Medulla oblongata (tissue), 1 donor: ENCODE results near the gene THEMIS.
"Not testable (repeated sequence)": the region's sequence is repeated elsewhere in the genome, so short reads cannot be mapped to it uniquely, and the experiment has no call there.

Experiments used
- DNase-seq: peaks from one replicate; pipeline ENCODE4 v3.0.0-alpha.2; 2015; ENCODE audit errors: extremely low spot score

Gene THEMIS

GRCh38 chr6:127718694-127719093 is 182.2 kb downstream of the THEMIS start:
- no peak for DNase-seq

GRCh38 chr6:127717384-127717783 is 183.5 kb downstream of the THEMIS start:
- DNase-seq: no peak

- DNase-seq: no peak
These were observed 184.4 kb downstream of the THEMIS start for GRCh38 chr6:127716465-127716864.

GRCh38 chr6:127710668-127711067 is 190.2 kb downstream of the THEMIS start:
- no peak for DNase-seq

- no peak for DNase-seq
These were observed 194.6 kb downstream of the THEMIS start for GRCh38 chr6:127706216-127706615.

- DNase-seq: no peak
These were observed 205.8 kb downstream of the THEMIS start for GRCh38 chr6:127695108-127695507.

GRCh38 chr6:127691146-127691545 is 209.7 kb downstream of the THEMIS start:
- no peak for DNase-seq

GRCh38 chr6:127690588-127690987 is 210.3 kb downstream of the THEMIS start:
- no peak for DNase-seq

- DNase-seq: peak; percentile 39
These were observed 210.8 kb downstream of the THEMIS start for GRCh38 chr6:127690092-127690491.

- DNase-seq: not testable (repeated sequence)
These were observed 213.4 kb downstream of the THEMIS start for GRCh38 chr6:127687490-127687889.

- no peak for DNase-seq
These were observed 214.8 kb downstream of the THEMIS start for GRCh38 chr6:127686084-127686483.

GRCh38 chr6:127684501-127684900 is 216.4 kb downstream of the THEMIS start:
- DNase-seq: no peak
